ENCODE measurements around the gene KDF1. TPM values are rescaled to one million over a fixed set of nuclear protein-coding genes. Genes with fewer than 3 reads are reported as not detected.

Gene KDF1
- total RNA-seq, 1 experiment from 2014 or later: 23.0 TPM

- ChIA-PET POLR2A (interaction anchor here (1.5 to 4.4 kb wide), 4 partner anchors 8 to 366 kb away, joined by 4 to 24 read pairs (median 14); partner anchors contain the start of gene TENT5B), RAD21 (ENCODE audit: low non-redundant PET in 1 of 2, low total read pairs in 2 of 2, uncharacterized antibody in 2 of 2, unreplicated experiment in 2 of 2) (interaction anchor here in 1 of 2 experiments (0.5 kb wide), 1 partner anchor 18 kb away, joined by 5 read pairs; no protein-coding TSS in a partner anchor), CTCF (interaction anchor here (1.0 to 4.6 kb wide), 2 partner anchors 13 to 46 kb away, joined by 3 to 44 read pairs; partner anchors contain the start of gene TENT5B)
- no TSS peak for BruUV-seq (replicated peaks)
- peaks cover 25% of the 10 kb centered on the region for H3K79me2 ChIP-seq (ENCODE audit: insufficient read depth, low read length)
- no peaks in the 10 kb centered on the region for H3K27me3 ChIP-seq (ENCODE audit: insufficient read depth, low read length)
- peak overlapping the region in 1 of 2 experiments; percentile 28; a peak in 1 of 4 replicates for H3K4me3 ChIP-seq (replicated peaks in 1 of 2; ENCODE audit: low read depth in 1 of 2, low read length in 2 of 2)
- no peaks in the 10 kb centered on the region for H3K36me3 ChIP-seq (ENCODE audit: control insufficient read depth in 1 of 2, insufficient read depth in 2 of 2, low read length in 2 of 2)
- no peak overlapping the region for H2AFZ ChIP-seq (ENCODE audit: low read depth, low read length, poor library complexity, severe bottlenecking)
- ATAC-seq (peak; percentile 52), DNase-seq (ENCODE audit: low read depth, low spot score) (peak; percentile 83)
- H3K9me2 ChIP-seq (ENCODE audit: insufficient read depth): no peaks in the 10 kb centered on the region
- H4K20me1 ChIP-seq (ENCODE audit: insufficient read depth): peaks cover 7% of the 10 kb centered on the region; the same call in 1 of the 2 replicates
- no peak for TF ChIP-seq ZFX (IDR thresholded peaks at IDR 0.05)
- TF ChIP-seq CBX3 (IDR thresholded peaks at IDR 0.05; ENCODE audit: low read depth): no peak
- TF ChIP-seq EZH2phosphoT487 (IDR thresholded peaks at IDR 0.05; ENCODE audit: borderline replicate concordance): no peak
- peak; percentile 90 for TF ChIP-seq POLR2AphosphoS5 (IDR thresholded peaks at IDR 0.05; ENCODE audit: low read depth, low read length)
- no peak for TF ChIP-seq EGR1 (IDR thresholded peaks at IDR 0.05; ENCODE audit: low read depth)
- H3K9ac ChIP-seq (ENCODE audit: low read length): peak overlapping the region; percentile 89
- peak overlapping the region; percentile 85 for H3K27ac ChIP-seq (ENCODE audit: low read depth, low read length)
- peaks cover 82 to 97% of the 10 kb centered on the region in 2 experiments for H3K4me1 ChIP-seq (ENCODE audit: control insufficient read depth in 1 of 2, insufficient read depth in 2 of 2, low read length in 2 of 2)
- no peaks in the 10 kb centered on the region for H3K9me3 ChIP-seq (ENCODE audit: control insufficient read depth in 1 of 2, insufficient read depth in 1 of 2, low read depth in 1 of 2, low read length in 2 of 2)
- intact Hi-C loops (cut with micrococcal nuclease): loop anchor here (5.0 kb wide), 1 partner anchor 48 kb away; no protein-coding TSS in a partner anchor
- H3K4me2 ChIP-seq (ENCODE audit: low read length): peak overlapping the region; percentile 90
These were observed 39.2 kb upstream of the KDF1 start for GRCh38 chr1:26999440-26999987.

GRCh38 chr1:26998429-26999300, 38.4 kb upstream of the KDF1 start:
- Histone ChIP-seq H2AFZ (ENCODE audit: low read depth, low read length, poor library complexity, severe bottlenecking) (no peak overlapping the region), H3K4me1 (ENCODE audit: control insufficient read depth in 1 of 2, insufficient read depth in 2 of 2, low read length in 2 of 2) (peaks cover 74 to 89% of the 10 kb centered on the region in 2 experiments), H4K20me1 (ENCODE audit: insufficient read depth) (peaks cover 7% of the 10 kb centered on the region; the same call in 1 of the 2 replicates), H3K4me2 (ENCODE audit: low read length) (peak overlapping the region; percentile 90), H3K79me2 (ENCODE audit: insufficient read depth, low read length) (peaks cover 32% of the 10 kb centered on the region), H3K9me3 (ENCODE audit: control insufficient read depth in 1 of 2, insufficient read depth in 1 of 2, low read depth in 1 of 2, low read length in 2 of 2) (no peaks in the 10 kb centered on the region), H3K9me2 (ENCODE audit: insufficient read depth) (no peaks in the 10 kb centered on the region), H3K36me3 (ENCODE audit: control insufficient read depth in 1 of 2, insufficient read depth in 2 of 2, low read length in 2 of 2) (no peaks in the 10 kb centered on the region), H3K4me3 (replicated peaks in 1 of 2; ENCODE audit: low read depth in 1 of 2, low read length in 2 of 2) (peak overlapping the region in 1 of 2 experiments; percentile 10; a peak in 2 of 4 replicates), H3K9ac (ENCODE audit: low read length) (peak overlapping the region; percentile 89), H3K27me3 (ENCODE audit: insufficient read depth, low read length) (no peaks in the 10 kb centered on the region), H3K27ac (ENCODE audit: low read depth, low read length) (peak overlapping the region; percentile 85)
- ChIA-PET CTCF (interaction anchor here (0.6 to 4.6 kb wide), 12 partner anchors 9 to 108 kb away, joined by 3 to 44 read pairs (median 6); partner anchors contain the start of genes GPN2, KDF1 and TENT5B), RAD21 (ENCODE audit: low non-redundant PET in 1 of 2, low total read pairs in 2 of 2, uncharacterized antibody in 2 of 2, unreplicated experiment in 2 of 2) (interaction anchor here (0.8 to 1.5 kb wide), 4 partner anchors 30 to 101 kb away, joined by 3 to 5 read pairs (median 4); no protein-coding TSS in a partner anchor), POLR2A (interaction anchor here (1.0 to 4.1 kb wide), 6 partner anchors 14 to 367 kb away, joined by 3 to 26 read pairs (median 5); partner anchors contain the start of genes KDF1 and TENT5B)
- intact Hi-C loops (cut with micrococcal nuclease): loop anchor here (5.0 kb wide), 1 partner anchor 49 kb away; no protein-coding TSS in a partner anchor
- peak; percentile 44 for ATAC-seq
- DNase-seq (ENCODE audit: low read depth, low spot score): no peak
- BruUV-seq (replicated peaks): no TSS peak
- TF ChIP-seq, protein P1, sequence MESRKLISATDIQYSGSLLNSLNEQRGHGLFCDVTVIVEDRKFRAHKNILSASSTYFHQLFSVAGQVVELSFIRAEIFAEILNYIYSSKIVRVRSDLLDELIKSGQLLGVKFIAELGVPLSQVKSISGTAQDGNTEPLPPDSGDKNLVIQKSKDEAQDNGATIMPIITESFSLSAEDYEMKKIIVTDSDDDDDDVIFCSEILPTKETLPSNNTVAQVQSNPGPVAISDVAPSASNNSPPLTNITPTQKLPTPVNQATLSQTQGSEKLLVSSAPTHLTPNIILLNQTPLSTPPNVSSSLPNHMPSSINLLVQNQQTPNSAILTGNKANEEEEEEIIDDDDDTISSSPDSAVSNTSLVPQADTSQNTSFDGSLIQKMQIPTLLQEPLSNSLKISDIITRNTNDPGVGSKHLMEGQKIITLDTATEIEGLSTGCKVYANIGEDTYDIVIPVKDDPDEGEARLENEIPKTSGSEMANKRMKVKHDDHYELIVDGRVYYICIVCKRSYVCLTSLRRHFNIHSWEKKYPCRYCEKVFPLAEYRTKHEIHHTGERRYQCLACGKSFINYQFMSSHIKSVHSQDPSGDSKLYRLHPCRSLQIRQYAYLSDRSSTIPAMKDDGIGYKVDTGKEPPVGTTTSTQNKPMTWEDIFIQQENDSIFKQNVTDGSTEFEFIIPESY (IDR thresholded peaks at IDR 0.05; ENCODE audit: extremely low read depth, insufficient replicate concordance, low read length): no peak
- TF ChIP-seq ZNF274 (IDR thresholded peaks at IDR 0.05; ENCODE audit: low read depth, low read length): no peak
- TF ChIP-seq EGR1 (IDR thresholded peaks at IDR 0.05; ENCODE audit: low read depth): no peak
- no peak for TF ChIP-seq POLR2A (IDR thresholded peaks at IDR 0.05; ENCODE audit: borderline replicate concordance, extremely low read depth, insufficient read depth, insufficient read length)
- TF ChIP-seq EZH2 (IDR thresholded peaks at IDR 0.05): no peak
- TF ChIP-seq JUND (IDR thresholded peaks at IDR 0.05): no peak
- no peak for TF ChIP-seq SRF (IDR thresholded peaks at IDR 0.05; ENCODE audit: low read depth)
- TF ChIP-seq SIN3A (IDR thresholded peaks at IDR 0.05; ENCODE audit: low read depth): no peak
- no peak for TF ChIP-seq ELF1 (IDR thresholded peaks at IDR 0.05; ENCODE audit: borderline replicate concordance, low read depth)
- TF ChIP-seq EZH2phosphoT487 (IDR thresholded peaks at IDR 0.05; ENCODE audit: borderline replicate concordance): no peak
- no peak for TF ChIP-seq SP1 (IDR thresholded peaks at IDR 0.05; ENCODE audit: low read depth)
- no peak for TF ChIP-seq CBX3 (IDR thresholded peaks at IDR 0.05; ENCODE audit: low read depth)
- TF ChIP-seq CEBPB (IDR thresholded peaks at IDR 0.05; ENCODE audit: low read depth): no peak
- no peak for TF ChIP-seq ZFX (IDR thresholded peaks at IDR 0.05)
- TF ChIP-seq, protein P2, sequence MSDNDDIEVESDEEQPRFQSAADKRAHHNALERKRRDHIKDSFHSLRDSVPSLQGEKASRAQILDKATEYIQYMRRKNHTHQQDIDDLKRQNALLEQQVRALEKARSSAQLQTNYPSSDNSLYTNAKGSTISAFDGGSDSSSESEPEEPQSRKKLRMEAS (IDR thresholded peaks at IDR 0.05): no peak
